IMR-90 (cell line): ENCODE results near the gene TSPAN17. TPM values are rescaled to one million over a fixed set of nuclear protein-coding genes. Genes with fewer than 3 reads are reported as not detected.

Experiments used
- ATAC-seq: fragments of 200-7000 bp; cut with Tn5 transposase; 2 replicates; pipeline ENCODE4 v1.9.1; 2020; ENCODE audit warnings: low read depth, mild to moderate bottlenecking, moderate library complexity
- BruUV-seq: library from RNA; stranded (reverse); fragments of 400-500 nt; replicated peaks from 2 replicates; lab custom pipeline; 2021; lab: Mats Ljungman, UMichigan
- CTCF ChIA-PET: fragments of 300-600 bp; formaldehyde crosslinking; extraction: SDS; loops from one replicate; lab custom pipeline; 2021; ENCODE audit warnings: antibody characterized with exemption; lab: Yijun Ruan, JAX
- POLR2A ChIA-PET: fragments of 300-600 bp; sonication (Branson Sonifier 250); formaldehyde crosslinking; loops from one replicate; lab custom pipeline; 2022; ENCODE audit warnings: antibody characterized with exemption; ENCODE audit not compliant: unreplicated experiment; lab: Charles Lee
- DNase-seq: peaks from one replicate; pipeline ENCODE4 v3.0.0; 2013
- H2AFZ ChIP-seq: replicated peaks from 2 replicates; pipeline ENCODE3; 2013; ENCODE audit warnings: low read length, mild to moderate bottlenecking; ENCODE audit not compliant: poor library complexity
- H2AK5ac ChIP-seq: 2 replicates; pipeline ENCODE4 v1.6.1; 2013; ENCODE audit warnings: low read depth, low read length, inconsistent platforms
- H2AK9ac ChIP-seq: replicated peaks from 2 replicates; pipeline ENCODE3; 2013; ENCODE audit warnings: mild to moderate bottlenecking, low read depth, low read length, moderate library complexity; ENCODE audit not compliant: poor library complexity
- H2BK120ac ChIP-seq: 2 replicates; pipeline ENCODE4 v1.6.1; 2013; ENCODE audit warnings: low read depth, low read length, inconsistent platforms
- H2BK15ac ChIP-seq: 3 replicates; pipeline ENCODE4 v1.6.1; 2013; ENCODE audit warnings: low read depth, low read length, inconsistent platforms
- H2BK20ac ChIP-seq: 2 replicates; pipeline ENCODE4 v1.6.1; 2013; ENCODE audit warnings: low read depth, mild to moderate bottlenecking, inconsistent platforms, low read length, moderate library complexity
- H2BK5ac ChIP-seq: 2 replicates; pipeline ENCODE4 v1.6.1; 2013; ENCODE audit warnings: mild to moderate bottlenecking, low read depth, low read length, inconsistent platforms; ENCODE audit not compliant: poor library complexity, severe bottlenecking
- H3K14ac ChIP-seq: replicated peaks from 2 replicates; pipeline ENCODE4 v1.6.1; 2013; ENCODE audit warnings: low read depth, low read length, inconsistent platforms
- H3K18ac ChIP-seq: 2 replicates; pipeline ENCODE4 v1.6.1; 2013; ENCODE audit warnings: low read depth, low read length, control low read depth
- H3K23ac ChIP-seq: 2 replicates; pipeline ENCODE4 v1.6.1; 2013; ENCODE audit warnings: low read depth, low read length, inconsistent platforms
- H3K27ac ChIP-seq: 2 replicates; pipeline ENCODE4 v1.5.1; 2013; ENCODE audit warnings: mild to moderate bottlenecking, control low read depth, low read length; ENCODE audit not compliant: insufficient read depth
- H3K27me3 ChIP-seq: 2 replicates; pipeline ENCODE4 v1.6.1; 2013; ENCODE audit warnings: low read length; ENCODE audit not compliant: control insufficient read depth, insufficient read depth
- H3K36me3 ChIP-seq: 2 replicates; pipeline ENCODE4 v1.6.1; 2013; ENCODE audit warnings: low read length, mixed read lengths; ENCODE audit not compliant: control insufficient read depth, insufficient read depth
- H3K4ac ChIP-seq: 2 replicates; pipeline ENCODE4 v1.6.1; 2013; ENCODE audit warnings: low read depth, low read length, inconsistent platforms
- H3K4me1 ChIP-seq: 2 replicates; pipeline ENCODE4 v1.6.1; 2013; ENCODE audit warnings: low read length, mixed read lengths; ENCODE audit not compliant: control insufficient read depth, insufficient read depth
- H3K4me2 ChIP-seq: 2 replicates; pipeline ENCODE4 v1.6.1; 2013; ENCODE audit warnings: low read depth, mild to moderate bottlenecking, control low read depth, low read length, moderate library complexity
- H3K4me3 ChIP-seq: 2 replicates; pipeline ENCODE4 v1.5.1; 2013; ENCODE audit warnings: low read depth, mild to moderate bottlenecking, control low read depth, low read length, moderate library complexity; ENCODE audit not compliant: insufficient read depth
- H3K56ac ChIP-seq: 2 replicates; pipeline ENCODE4 v1.6.1; 2013; ENCODE audit warnings: low read length, inconsistent platforms; ENCODE audit not compliant: insufficient read depth; ENCODE audit errors: extremely low read depth
- H3K79me1 ChIP-seq, 2 experiments: 2 replicates each; pipeline ENCODE4 v1.6.1; 2013; ENCODE audit warnings: low read length in 2 of 2, inconsistent platforms in 1 of 2, low read depth in 1 of 2
- H3K9ac ChIP-seq: 2 replicates; pipeline ENCODE4 v1.6.1; 2013; ENCODE audit warnings: low read depth, low read length, control low read depth
- H3K9me1 ChIP-seq: 2 replicates; pipeline ENCODE4 v1.6.1; 2013; ENCODE audit warnings: low read length, inconsistent platforms; ENCODE audit not compliant: insufficient read depth
- H3K9me3 ChIP-seq: 2 replicates; pipeline ENCODE4 v1.6.1; 2013; ENCODE audit warnings: low read length; ENCODE audit not compliant: control insufficient read depth, insufficient read depth
- H4K20me1 ChIP-seq: 2 replicates; pipeline ENCODE4 v1.6.1; 2013; ENCODE audit warnings: low read length, inconsistent platforms; ENCODE audit not compliant: insufficient read depth
- H4K5ac ChIP-seq: 2 replicates; pipeline ENCODE4 v1.6.1; 2013; ENCODE audit warnings: mild to moderate bottlenecking, low read depth, low read length, control low read depth
- H4K8ac ChIP-seq, 2 experiments: 2 replicates each; pipeline ENCODE4 v1.6.1; 2013; ENCODE audit warnings: low read depth in 2 of 2, low read length in 2 of 2, control low read depth in 1 of 2, inconsistent platforms in 1 of 2
- H4K91ac ChIP-seq: 2 replicates; pipeline ENCODE4 v1.6.1; 2013; ENCODE audit warnings: low read depth, low read length, inconsistent platforms; ENCODE audit not compliant: insufficient read depth
- FOS ChIP-seq: fragments of 150-350 bp; IDR thresholded peaks from 2 replicates; pipeline ENCODE4 v1.6.1; 2016; ENCODE audit warnings: low read depth, low read length
- WGBS, 2 experiments: methylation state at CpG; one replicate each; pipeline versions ENCODE4 v1.1.5 to v1.1.7; 2013; ENCODE audit warnings: missing lambda C conversion rate in 2 of 2; ENCODE audit not compliant: insufficient read length in 1 of 2; ENCODE audit errors: extremely low coverage in 2 of 2; 5-methylcytosine and 5-hydroxymethylcytosine counted together
- dilution Hi-C: fragments of 300-500 bp; cut with HindIII; formaldehyde crosslinking; loops from one replicate; pipeline ENCODE4 v1.14.3; 2018; ENCODE audit warnings: low sequenced_read_pairs; ENCODE audit not compliant: unreplicated experiment
- in situ Hi-C: fragments of 300-500 bp; cut with MboI; formaldehyde crosslinking; loops from 3 replicates; pipeline ENCODE4 v1.14.3; 2019; ENCODE audit warnings: low sequenced_read_pairs, inconsistent platforms, mixed read lengths
- intact Hi-C: fragments of 100-400 bp; cut with micrococcal nuclease; formaldehyde crosslinking; loops from 2 replicates; pipeline ENCODE4 v1.10.0; 2022
- polyA plus RNA-seq, 3 experiments: library from polyadenylated mRNA; depleted of rRNA; stranded (reverse); fragments of >200 nt; gene quantifications; 2 replicates each; pipeline ENCODE4 v1.2.3, GENCODE V29; 2012; ENCODE audit warnings: low replicate concordance in 1 of 3
- total RNA-seq: library from RNA; depleted of rRNA; stranded (reverse); fragments of >200 nt; gene quantifications from 2 replicates; pipeline ENCODE4 v1.2.3, GENCODE V29; 2012
- TF ChIP-seq, protein P1 (sequence below): conservative IDR thresholded peaks from 2 replicates; pipeline ENCODE4 v1.5.1; 2012; ENCODE audit warnings: mild to moderate bottlenecking, low read depth, low read length, improper control_type of control experiment

The TSPAN17 gene
- total and polyA plus RNA-seq, 2 of the 4 experiments (the other 2 are of a cell fraction) = 34.2 to 41.6 TPM

DNA sequence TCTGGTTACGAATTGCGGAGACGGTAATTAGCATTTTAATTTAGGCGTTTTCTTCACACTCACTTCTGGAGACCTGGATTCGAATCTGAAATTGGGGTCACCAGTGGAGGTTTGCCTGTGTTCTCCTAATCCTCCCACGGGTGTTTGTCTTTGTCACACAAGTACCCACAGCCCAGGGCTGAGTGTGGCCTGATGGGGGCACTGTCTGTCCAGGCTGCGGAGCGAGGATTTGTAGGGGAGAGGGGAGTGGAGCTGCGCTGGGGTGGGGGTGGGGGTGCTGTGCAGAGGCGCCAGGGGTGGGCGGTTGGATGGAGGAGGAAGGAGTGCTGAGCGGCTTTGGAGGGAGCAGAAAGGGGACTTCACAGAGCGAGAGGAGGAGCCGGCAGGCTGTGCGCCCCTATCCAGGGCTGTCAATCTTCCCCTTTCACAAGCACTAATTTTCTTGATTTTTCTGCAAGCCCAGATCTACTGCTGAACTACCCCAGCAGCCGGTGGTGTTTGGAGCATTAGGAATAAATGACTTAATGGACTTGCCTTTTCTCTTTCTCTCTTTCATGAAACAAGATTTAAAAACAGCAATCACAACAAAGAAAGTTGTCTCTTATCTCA lies 53.1 kb downstream of the TSPAN17 start:
- Histone ChIP-seq H3K27me3 (peaks cover 80% of the 10 kb centered on the region), H4K91ac (no peak overlapping the region), H4K5ac (no peak overlapping the region), H3K36me3 (no peaks in the 10 kb centered on the region), H2AK9ac (no peak overlapping the region), H3K9ac (no peak overlapping the region), H3K9me3 (no peaks in the 10 kb centered on the region), H3K14ac (no peak overlapping the region), H2BK20ac (no peak overlapping the region), H2BK15ac (no peak overlapping the region), H3K4me3 (no peak overlapping the region), H3K4me2 (no peak overlapping the region), H3K23ac (no peak overlapping the region), H3K4me1 (no peaks in the 10 kb centered on the region), H2BK120ac (no peak overlapping the region), H3K79me1 (no peaks in the 10 kb centered on the region), H4K20me1 (no peaks in the 10 kb centered on the region), H4K8ac (no peak overlapping the region), H3K4ac (no peak overlapping the region), H3K18ac (no peak overlapping the region), H3K56ac (no peak overlapping the region), H2BK5ac (no peak overlapping the region), H2AFZ (no peak overlapping the region), H3K27ac (no peak overlapping the region), H3K9me1 (no peaks in the 10 kb centered on the region), H2AK5ac (no peak overlapping the region)
- ChIA-PET POLR2A (no interaction called here), CTCF (no interaction called here)
- intact Hi-C loops = no loop called here
- in situ Hi-C loops = no loop called here
- no CpG with 5 or more reads among the region's 16 CpGs for WGBS, 2 experiments
- dilution Hi-C loops = no loop called here
- no peak for DNase-seq
- ATAC-seq = no peak
- BruUV-seq = no TSS peak
- no peak for TF ChIP-seq FOS
- TF ChIP-seq, protein P1, sequence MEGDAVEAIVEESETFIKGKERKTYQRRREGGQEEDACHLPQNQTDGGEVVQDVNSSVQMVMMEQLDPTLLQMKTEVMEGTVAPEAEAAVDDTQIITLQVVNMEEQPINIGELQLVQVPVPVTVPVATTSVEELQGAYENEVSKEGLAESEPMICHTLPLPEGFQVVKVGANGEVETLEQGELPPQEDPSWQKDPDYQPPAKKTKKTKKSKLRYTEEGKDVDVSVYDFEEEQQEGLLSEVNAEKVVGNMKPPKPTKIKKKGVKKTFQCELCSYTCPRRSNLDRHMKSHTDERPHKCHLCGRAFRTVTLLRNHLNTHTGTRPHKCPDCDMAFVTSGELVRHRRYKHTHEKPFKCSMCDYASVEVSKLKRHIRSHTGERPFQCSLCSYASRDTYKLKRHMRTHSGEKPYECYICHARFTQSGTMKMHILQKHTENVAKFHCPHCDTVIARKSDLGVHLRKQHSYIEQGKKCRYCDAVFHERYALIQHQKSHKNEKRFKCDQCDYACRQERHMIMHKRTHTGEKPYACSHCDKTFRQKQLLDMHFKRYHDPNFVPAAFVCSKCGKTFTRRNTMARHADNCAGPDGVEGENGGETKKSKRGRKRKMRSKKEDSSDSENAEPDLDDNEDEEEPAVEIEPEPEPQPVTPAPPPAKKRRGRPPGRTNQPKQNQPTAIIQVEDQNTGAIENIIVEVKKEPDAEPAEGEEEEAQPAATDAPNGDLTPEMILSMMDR = 0 out of 2 replicates have a peak, but pooled peaks have one; percentile 19
